HepG2 (cell line): ENCODE measurements around the gene NT5C1B. TPM values are rescaled to one million over a fixed set of nuclear protein-coding genes. Genes with fewer than 3 reads are reported as not detected.

Experiments
- ARNTL ChIP-seq: sonication (generic); formaldehyde crosslinking; IDR thresholded peaks from 2 replicates; pipeline ENCODE4 v1.4.0; 2020; ENCODE audit warnings: mild to moderate bottlenecking, missing genetic modification reagents
- ATM ChIP-seq: fragments of 450-650 bp; IDR thresholded peaks from 2 replicates; pipeline ENCODE4 v1.7.1; 2017; ENCODE audit warnings: mild to moderate bottlenecking, borderline replicate concordance
- CBFB ChIP-seq: sonication (generic); formaldehyde crosslinking; IDR thresholded peaks from 2 replicates; pipeline ENCODE4 v1.4.0; 2020; ENCODE audit warnings: missing genetic modification reagents
- CREBL2 ChIP-seq: sonication (generic); formaldehyde crosslinking; IDR thresholded peaks from 2 replicates; pipeline ENCODE4 v1.8.1; 2023; ENCODE audit warnings: missing genetic modification reagents, mild to moderate bottlenecking, borderline replicate concordance
- FOXC1 ChIP-seq: sonication (generic); formaldehyde crosslinking; IDR thresholded peaks from 2 replicates; pipeline ENCODE4 v1.8.0; 2022; ENCODE audit warnings: mild to moderate bottlenecking, missing genetic modification reagents, borderline replicate concordance
- HOXD1 ChIP-seq: sonication (generic); formaldehyde crosslinking; IDR thresholded peaks from 2 replicates; pipeline ENCODE4 v1.5.0; 2020; ENCODE audit warnings: missing genetic modification reagents
- ISX ChIP-seq: sonication (generic); formaldehyde crosslinking; conservative IDR thresholded peaks from 2 replicates; pipeline ENCODE4 v1.5.0; 2020; ENCODE audit warnings: missing genetic modification reagents
- JUND ChIP-seq: sonication (generic); formaldehyde crosslinking; IDR thresholded peaks from 2 replicates; pipeline ENCODE4 v1.8.0; 2022; ENCODE audit warnings: mild to moderate bottlenecking, missing genetic modification reagents
- KAT8 ChIP-seq: IDR thresholded peaks from 2 replicates; pipeline ENCODE4 v1.6.1; 2016; ENCODE audit warnings: missing genetic modification reagents, missing compliant biosample characterization
- KDM2A ChIP-seq: sonication (generic); formaldehyde crosslinking; IDR thresholded peaks from 2 replicates; pipeline ENCODE4 v1.4.0; 2020; ENCODE audit warnings: low read depth, missing genetic modification reagents, borderline replicate concordance
- MBNL3 ChIP-seq: fragments of 250-450 bp; sonication (Bioruptor Pico); conservative IDR thresholded peaks from 2 replicates; pipeline ENCODE4 v1.8.0; 2022; ENCODE audit warnings: mild to moderate bottlenecking, inconsistent platforms
- MXI1 ChIP-seq: IDR thresholded peaks from 3 replicates; pipeline ENCODE4 v1.6.1; 2012; ENCODE audit warnings: low read depth, low read length, inconsistent platforms, borderline replicate concordance
- NBN ChIP-seq: fragments of 450-650 bp; conservative IDR thresholded peaks from 2 replicates; pipeline ENCODE4 v1.6.1; 2017
- NFKB2 ChIP-seq: sonication (generic); formaldehyde crosslinking; IDR thresholded peaks from 2 replicates; pipeline ENCODE4 v1.4.0; 2020; ENCODE audit warnings: missing genetic modification reagents, borderline replicate concordance
- POGK ChIP-seq: sonication (generic); formaldehyde crosslinking; conservative IDR thresholded peaks from 2 replicates; pipeline ENCODE4 v1.8.0; 2022; ENCODE audit warnings: mild to moderate bottlenecking, moderate library complexity, missing genetic modification reagents
- POGZ ChIP-seq: sonication (generic); formaldehyde crosslinking; IDR thresholded peaks from 2 replicates; pipeline ENCODE4 v1.4.0; 2020; ENCODE audit warnings: mild to moderate bottlenecking, missing genetic modification reagents
- PPARG ChIP-seq: conservative IDR thresholded peaks from 2 replicates; pipeline ENCODE4 v1.6.1; 2016; ENCODE audit warnings: missing biosample characterization, missing genetic modification reagents
- RBAK ChIP-seq: sonication (generic); formaldehyde crosslinking; IDR thresholded peaks from 2 replicates; pipeline ENCODE4 v1.5.1; 2020; ENCODE audit warnings: mild to moderate bottlenecking, missing genetic modification reagents
- TP53 ChIP-seq: sonication (generic); formaldehyde crosslinking; conservative IDR thresholded peaks from 2 replicates; pipeline ENCODE4 v1.4.0; 2020; ENCODE audit warnings: missing genetic modification reagents
- ZBTB25 ChIP-seq: IDR thresholded peaks from 2 replicates; pipeline ENCODE4 v1.6.1; 2018; ENCODE audit warnings: missing genetic modification reagents
- ZFP36 ChIP-seq: fragments of 150-350 bp; IDR thresholded peaks from 2 replicates; pipeline ENCODE4 v1.6.1; 2018; ENCODE audit warnings: borderline replicate concordance, low read length, low read depth; ENCODE audit not compliant: partially characterized antibody
- ZFP36L2 ChIP-seq: sonication (generic); formaldehyde crosslinking; IDR thresholded peaks from 2 replicates; pipeline ENCODE4 v1.4.0; 2020; ENCODE audit warnings: missing genetic modification reagents
- ZFX ChIP-seq: sonication (generic); formaldehyde crosslinking; IDR thresholded peaks from 2 replicates; pipeline ENCODE4 v1.4.0; 2020; ENCODE audit warnings: mild to moderate bottlenecking, low read depth, missing genetic modification reagents, moderate library complexity
- ZMYM3 ChIP-seq: sonication (generic); formaldehyde crosslinking; IDR thresholded peaks from 2 replicates; pipeline ENCODE4 v1.5.1; 2020; ENCODE audit warnings: mild to moderate bottlenecking, missing genetic modification reagents
- ZNF20 ChIP-seq: sonication (generic); formaldehyde crosslinking; IDR thresholded peaks from 2 replicates; pipeline ENCODE4 v1.4.0; 2020; ENCODE audit warnings: mild to moderate bottlenecking, moderate library complexity, missing genetic modification reagents
- ZNF614 ChIP-seq: IDR thresholded peaks from 2 replicates; pipeline ENCODE4 v1.6.1; 2018; ENCODE audit warnings: missing biosample characterization, missing genetic modification reagents, inconsistent platforms, borderline replicate concordance
- ZNF775 ChIP-seq: sonication (generic); formaldehyde crosslinking; IDR thresholded peaks from 2 replicates; pipeline ENCODE4 v1.4.0; 2020; ENCODE audit warnings: missing genetic modification reagents, mild to moderate bottlenecking, moderate library complexity, borderline replicate concordance
- polyA plus RNA-seq, 8 experiments: library from polyadenylated mRNA; depleted of rRNA in 3 of 8; stranded (reverse) in 7 of 8; unstranded in 1 of 8; fragments of >200 nt; fragmentation: Illumina TruSeq in 4 of 8; extraction: Trizol in 4 of 8; gene quantifications; 2 replicates each; pipeline versions ENCODE4 v1.2.1 to v1.2.3, GENCODE V29; 2011 to 2016; ENCODE audit warnings: low read depth in 4 of 8, missing spikeins in 1 of 8, mixed read lengths in 1 of 8; ENCODE audit not compliant: insufficient read depth in 1 of 8
- total RNA-seq, 5 experiments: library from RNA; depleted of rRNA; stranded (reverse); fragments of >200 nt; fragmentation: Illumina TruSeq; extraction: Trizol; gene quantifications; 2 replicates each; pipeline ENCODE4 v1.2.3, GENCODE V29; 2016; ENCODE audit warnings: low read depth in 1 of 5

NT5C1B gene
- total and polyA plus RNA-seq, 2 of the 13 experiments (the other 11 are each of a cell fraction or from before 2014, with no cell fraction given), result not detected

GRCh38 chr2:18560031-18560796, 29.2 kb downstream of the NT5C1B start, which contains the start of gene RDH14 (continued):
- TF ChIP-seq ZNF614 (no peak), POGZ (CRISPR knock-in tag) (peak; percentile 90), PPARG (CRISPR knock-in tag) (peak; percentile 48; the same call in 1 of the 2 replicates), ZFP36L2 (CRISPR knock-in tag) (no peak), KAT8 (CRISPR knock-in tag) (peak; percentile 92), ZMYM3 (CRISPR knock-in tag) (no peak), POGK (CRISPR knock-in tag) (peak; percentile 95), CREBL2 (CRISPR knock-in tag) (no peak; the same call in 1 of the 2 replicates), HOXD1 (CRISPR knock-in tag) (peak; percentile 38; the same call in 1 of the 2 replicates), ARNTL (CRISPR knock-in tag) (peak; percentile 74), CBFB (CRISPR knock-in tag) (peak; percentile 92), FOXC1 (peak; percentile 75; the same call in 1 of the 2 replicates), MBNL3 (no peak), JUND (CRISPR knock-in tag) (no peak; the same call in 1 of the 2 replicates), KDM2A (CRISPR knock-in tag) (peak; percentile 95), ZBTB25 (CRISPR knock-in tag) (peak; percentile 97), ISX (CRISPR knock-in tag) (no peak), ZNF775 (peak; percentile 37; the same call in 1 of the 2 replicates), MXI1 (peak; percentile 81; the same call in 2 of the 3 replicates), NFKB2 (peak; percentile 81; the same call in 1 of the 2 replicates), TP53 (CRISPR knock-in tag) (peak; percentile 73; the same call in 1 of the 2 replicates), NBN (no peak), ZFP36 (no peak), ATM (no peak), ZFX (CRISPR knock-in tag) (peak; percentile 100), RBAK (CRISPR knock-in tag) (no peak), ZNF20 (CRISPR knock-in tag) (no peak)
